HCT116 (cell line): ENCODE data around the gene RELCH. TPM values are rescaled to one million over a fixed set of nuclear protein-coding genes. Genes with fewer than 3 reads are reported as not detected.

ENCODE experiments used
- ATAC-seq: fragments of 200-7000 bp; cut with Tn5 transposase; 2 replicates; pipeline ENCODE4 v1.9.1; 2020; ENCODE audit warnings: mild to moderate bottlenecking, moderate library complexity
- BruUV-seq: library from RNA; stranded (reverse); fragments of 400-500 nt; replicated peaks from 2 replicates; lab custom pipeline; 2021; lab: Mats Ljungman, UMichigan
- CTCF ChIA-PET: fragments of 300-600 bp; sonication (Branson Sonifier 250); formaldehyde crosslinking; loops from one replicate; lab custom pipeline; 2021; ENCODE audit warnings: antibody characterized with exemption; lab: Charles Lee
- POLR2A ChIA-PET: fragments of 300-600, 350-600 bp; sonication (Branson Sonifier 250); formaldehyde crosslinking; loops from one replicate; lab custom pipeline; 2021; ENCODE audit warnings: antibody characterized with exemption; lab: Charles Lee
- RAD21 ChIA-PET, 2 experiments: fragments of 300-600 bp; sonication (Branson Sonifier 250); formaldehyde crosslinking; loops; one replicate each; lab custom pipeline; 2023; ENCODE audit warnings: low total read pairs in 2 of 2; ENCODE audit not compliant: uncharacterized antibody in 2 of 2, unreplicated experiment in 2 of 2, low non-redundant PET in 1 of 2; lab: Charles Lee
- DNase-seq: peaks from one replicate; pipeline ENCODE4 v3.0.0-alpha.2; 2010; ENCODE audit warnings: low read depth, low spot score
- H2AFZ ChIP-seq: fragments of 200-600 bp; shearing (Covaris generic), sonication (generic); 2 replicates; pipeline ENCODE4 v1.6.1; 2017; ENCODE audit warnings: low read depth, mixed run types, mixed read lengths, antibody characterized with exemption, low read length; ENCODE audit not compliant: poor library complexity, severe bottlenecking
- H3K27ac ChIP-seq: 2 replicates; pipeline ENCODE4 v1.5.1; 2012; ENCODE audit warnings: low read depth, low read length
- H3K27me3 ChIP-seq: fragments of 200-600 bp; sonication (generic); 2 replicates; pipeline ENCODE4 v1.6.1; 2016; ENCODE audit warnings: mixed run types, low read length, mixed read lengths; ENCODE audit not compliant: insufficient read depth
- H3K36me3 ChIP-seq, 2 experiments: fragments of 200-500 bp in 1 of 2; fragments of 200-600 bp in 1 of 2; sonication (Bioruptor generic) in 1 of 2; sonication (generic) in 1 of 2; 2 replicates each; pipeline versions ENCODE4 v1.5.1 to v1.6.1; 2014 to 2016; ENCODE audit warnings: low read length in 2 of 2, inconsistent platforms in 1 of 2, mixed read lengths in 1 of 2, mixed run types in 1 of 2; ENCODE audit not compliant: insufficient read depth in 2 of 2, control insufficient read depth in 1 of 2
- H3K4me1 ChIP-seq, 2 experiments: fragments of 200-600 bp in 1 of 2; sonication (generic) in 1 of 2; 2 replicates each; pipeline versions ENCODE4 v1.5.1 to v1.6.1; 2012 to 2017; ENCODE audit warnings: low read length in 2 of 2, inconsistent platforms in 1 of 2, mild to moderate bottlenecking in 1 of 2, mixed read lengths in 1 of 2, mixed run types in 1 of 2, moderate library complexity in 1 of 2; ENCODE audit not compliant: insufficient read depth in 2 of 2, control insufficient read depth in 1 of 2
- H3K4me2 ChIP-seq: fragments of 200-600 bp; sonication (generic); 2 replicates; pipeline ENCODE4 v1.6.1; 2017; ENCODE audit warnings: mixed run types, low read length, mixed read lengths
- H3K4me3 ChIP-seq, 2 experiments: fragments of 200-600 bp in 1 of 2; sonication (generic) in 1 of 2; replicated peaks in 1 of 2; 2 replicates each; pipeline ENCODE4 v1.5.1; 2011 to 2016; ENCODE audit warnings: low read length in 2 of 2, control low read depth in 1 of 2, low read depth in 1 of 2, mild to moderate bottlenecking in 1 of 2, mixed read lengths in 1 of 2, mixed run types in 1 of 2
- H3K79me2 ChIP-seq: fragments of 200-600 bp; sonication (generic); 2 replicates; pipeline ENCODE4 v1.6.1; 2017; ENCODE audit warnings: mild to moderate bottlenecking, mixed run types, low read length, moderate library complexity, mixed read lengths; ENCODE audit not compliant: insufficient read depth
- H3K9ac ChIP-seq: fragments of 200-600 bp; sonication (generic); 2 replicates; pipeline ENCODE4 v1.6.1; 2016; ENCODE audit warnings: low read length, mixed read lengths
- H3K9me2 ChIP-seq: fragments of 200-600 bp; sonication (generic), shearing (Covaris generic); 2 replicates; pipeline ENCODE4 v1.6.1; 2017; ENCODE audit warnings: mixed run types, mild to moderate bottlenecking, moderate library complexity; ENCODE audit not compliant: insufficient read depth
- H3K9me3 ChIP-seq, 2 experiments: fragments of 200-500 bp in 1 of 2; fragments of 200-600 bp in 1 of 2; sonication (Bioruptor generic) in 1 of 2; sonication (generic) in 1 of 2; 2 replicates each; pipeline ENCODE4 v1.6.1; 2014 to 2017; ENCODE audit warnings: low read length in 2 of 2, mixed read lengths in 2 of 2, inconsistent platforms in 1 of 2, low read depth in 1 of 2, mild to moderate bottlenecking in 1 of 2, mixed run types in 1 of 2, moderate library complexity in 1 of 2; ENCODE audit not compliant: control insufficient read depth in 1 of 2, insufficient read depth in 1 of 2
- H4K20me1 ChIP-seq: fragments of 200-600 bp; sonication (generic), shearing (Covaris generic); 2 replicates; pipeline ENCODE4 v1.6.1; 2017; ENCODE audit warnings: mixed run types, mild to moderate bottlenecking, moderate library complexity; ENCODE audit not compliant: insufficient read depth
- EGR1 ChIP-seq: IDR thresholded peaks from 2 replicates; pipeline ENCODE4 v1.6.1; 2012; ENCODE audit warnings: low read depth
- EZH2 ChIP-seq: fragments of 200-600 bp; sonication (generic); IDR thresholded peaks from 2 replicates; pipeline ENCODE4 v1.6.1; 2017; ENCODE audit warnings: antibody characterized with exemption, mixed run types
- EZH2phosphoT487 ChIP-seq: fragments of 200-600 bp; IDR thresholded peaks from 2 replicates; pipeline ENCODE4 v1.6.1; 2018; ENCODE audit warnings: antibody characterized with exemption, borderline replicate concordance
- FOSL1 ChIP-seq: IDR thresholded peaks from 2 replicates; pipeline ENCODE4 v1.6.1; 2012; ENCODE audit warnings: low read depth
- MAX ChIP-seq: IDR thresholded peaks from 2 replicates; pipeline ENCODE4 v1.6.1; 2012
- POLR2A ChIP-seq: IDR thresholded peaks from 2 replicates; pipeline ENCODE4 v1.7.0; 2011; ENCODE audit warnings: borderline replicate concordance; ENCODE audit not compliant: insufficient read depth, insufficient read length; ENCODE audit errors: extremely low read depth
- POLR2AphosphoS5 ChIP-seq: IDR thresholded peaks from 2 replicates; pipeline ENCODE4 v1.6.1; 2011; ENCODE audit warnings: mild to moderate bottlenecking, low read depth, low read length, moderate library complexity
- RAD21 ChIP-seq: IDR thresholded peaks from 2 replicates; pipeline ENCODE4 v1.6.1; 2012; ENCODE audit warnings: low read depth, mild to moderate bottlenecking
- REST ChIP-seq: IDR thresholded peaks from 2 replicates; pipeline ENCODE4 v1.6.1; 2012; ENCODE audit warnings: low read depth
- TCF7L2 ChIP-seq: IDR thresholded peaks from 2 replicates; pipeline ENCODE4 v1.7.0; 2011; ENCODE audit warnings: borderline replicate concordance, inconsistent platforms; ENCODE audit not compliant: insufficient read depth, insufficient read length; ENCODE audit errors: extremely low read depth
- YY1 ChIP-seq: IDR thresholded peaks from 2 replicates; pipeline ENCODE4 v1.6.1; 2011; ENCODE audit warnings: low read length, low read depth, moderate library complexity, mild to moderate bottlenecking; ENCODE audit not compliant: insufficient replicate concordance; ENCODE audit errors: extremely low read depth
- ZFX ChIP-seq: fragments of 450-650 bp; IDR thresholded peaks from 2 replicates; pipeline ENCODE4 v1.6.1; 2017
- ZNF274 ChIP-seq: fragments of 200-500 bp; sonication (Bioruptor generic); IDR thresholded peaks from 2 replicates; pipeline ENCODE4 v1.6.1; 2014; ENCODE audit warnings: mild to moderate bottlenecking, low read depth, low read length, inconsistent platforms
- intact Hi-C: fragments of 100-400 bp; cut with micrococcal nuclease; formaldehyde crosslinking; loops from 2 replicates; pipeline ENCODE4 v1.10.0; 2022
- total RNA-seq: library from RNA; stranded (reverse); gene quantifications from one replicate; pipeline ENCODE4 v1.2.1, GENCODE V29; 2021; ENCODE audit not compliant: unreplicated experiment

The RELCH gene
- total RNA-seq, 1 experiment from 2014 or later: 17.4 TPM

GRCh38 chr18:62250475-62250874, 63.4 kb downstream of the RELCH start:
- intact Hi-C loops: no loop called here
- CTCF ChIA-PET: interaction anchor here (1.2 to 2.3 kb wide), 5 partner anchors 12 to 64 kb away, joined by 3 to 12 read pairs (median 7); partner anchors contain the start of genes PIGN and RELCH
- RAD21 ChIA-PET: interaction anchor here in 1 of 2 experiments (0.8 kb wide), 1 partner anchor 67 kb away, joined by 3 read pairs; no protein-coding TSS in a partner anchor
- no peak for ATAC-seq
- H3K4me1 ChIP-seq: no peaks in the 10 kb centered on the region
- H3K4me2 ChIP-seq: no peak overlapping the region
- no peak overlapping the region for H3K4me3 ChIP-seq
- no peaks in the 10 kb centered on the region for H3K79me2 ChIP-seq
- H3K9me2 ChIP-seq: no peaks in the 10 kb centered on the region
- no peaks in the 10 kb centered on the region for H3K36me3 ChIP-seq
- H3K9ac ChIP-seq: no peak overlapping the region
- H4K20me1 ChIP-seq: no peaks in the 10 kb centered on the region
- H3K27ac ChIP-seq: no peak overlapping the region
- no peak for TF ChIP-seq ZNF274
- no peak for TF ChIP-seq FOSL1
- TF ChIP-seq YY1: no peak
- TF ChIP-seq REST: no peak
- TF ChIP-seq EZH2: no peak
- TF ChIP-seq POLR2AphosphoS5: no peak
- no peak for TF ChIP-seq POLR2A
- no peak for TF ChIP-seq RAD21
- no peak for TF ChIP-seq ZFX
- TF ChIP-seq EGR1: no peak
- TF ChIP-seq TCF7L2: no peak
- no peak for TF ChIP-seq EZH2phosphoT487
- no peak for TF ChIP-seq MAX
- no peak overlapping the region for H2AFZ ChIP-seq
- POLR2A ChIA-PET: no interaction called here
- BruUV-seq: no TSS peak
- H3K27me3 ChIP-seq: no peaks in the 10 kb centered on the region
- H3K9me3 ChIP-seq: no peaks in the 10 kb centered on the region
- no peak for DNase-seq
